Endothelial cell (in vitro differentiated cells): ENCODE measurements around the gene ATP10A. TPM values are rescaled to one million over a fixed set of nuclear protein-coding genes. Genes with fewer than 3 reads are reported as not detected.

Experiments
- DNase-seq: peaks from one replicate; pipeline ENCODE4 v3.0.0; 2021; ENCODE audit warnings: low spot score
- H3K27ac Mint-ChIP-seq: one replicate; pipeline ENCODE4 v1.8.0; 2021; ENCODE audit warnings: mixed read lengths, inconsistent platforms; ENCODE audit not compliant: unreplicated experiment
- H3K27me3 Mint-ChIP-seq: one replicate; pipeline ENCODE4 v1.8.0; 2021; ENCODE audit warnings: mild to moderate bottlenecking, moderate library complexity, mixed read lengths, inconsistent platforms; ENCODE audit not compliant: unreplicated experiment
- H3K36me3 Mint-ChIP-seq: one replicate; pipeline ENCODE4 v1.8.0; 2021; ENCODE audit warnings: mild to moderate bottlenecking, low read depth, mixed read lengths, inconsistent platforms; ENCODE audit not compliant: unreplicated experiment
- H3K4me1 Mint-ChIP-seq: one replicate; pipeline ENCODE4 v1.8.0; 2021; ENCODE audit warnings: mild to moderate bottlenecking, mixed read lengths, inconsistent platforms; ENCODE audit not compliant: unreplicated experiment
- H3K4me3 Mint-ChIP-seq: one replicate; pipeline ENCODE4 v1.8.0; 2021; ENCODE audit warnings: mild to moderate bottlenecking, mixed read lengths, inconsistent platforms; ENCODE audit not compliant: unreplicated experiment
- H3K9me3 Mint-ChIP-seq: one replicate; pipeline ENCODE4 v1.8.0; 2021; ENCODE audit warnings: mixed read lengths, inconsistent platforms; ENCODE audit not compliant: unreplicated experiment
- CTCF ChIP-seq: fragments of 200-600 bp; sonication (generic); IDR thresholded peaks from one replicate; pipeline ENCODE4 v1.5.0; 2021; ENCODE audit warnings: antibody characterized with exemption; ENCODE audit not compliant: unreplicated experiment
- total RNA-seq: library from RNA; stranded (reverse); fragmentation: NEBNext Ultra II Directional; extraction: Animal tissue kit (Norgen Biotek cat#: 25700); gene quantifications from one replicate; pipeline ENCODE4 v1.2.1, GENCODE V29; 2021; ENCODE audit not compliant: unreplicated experiment

Gene ATP10A
- total RNA-seq, 1 donor from 2014 or later, result 0.13 TPM

- no peak for DNase-seq
- Mint-ChIP-seq H3K9me3 (no peaks in the 10 kb centered on the region), H3K27ac (no peak overlapping the region), H3K4me1 (peaks cover 18% of the 10 kb centered on the region), H3K4me3 (no peak overlapping the region), H3K36me3 (no peaks in the 10 kb centered on the region), H3K27me3 (peaks cover 5% of the 10 kb centered on the region)
- TF ChIP-seq CTCF, result no peak
Measured at GRCh38 chr15:25807063-25807462, 56.1 kb downstream of the ATP10A start.

GRCh38 chr15:25805031-25805430 is 58.1 kb downstream of the ATP10A start:
- H3K4me1 Mint-ChIP-seq, result peaks cover 5% of the 10 kb centered on the region
- peaks cover 3% of the 10 kb centered on the region for H3K27me3 Mint-ChIP-seq
- H3K4me3 Mint-ChIP-seq, result no peak overlapping the region
- H3K36me3 Mint-ChIP-seq, result no peaks in the 10 kb centered on the region
- H3K9me3 Mint-ChIP-seq, result no peaks in the 10 kb centered on the region
- no peak overlapping the region for H3K27ac Mint-ChIP-seq
- no peak for TF ChIP-seq CTCF
- DNase-seq, result no peak

GRCh38 chr15:25804451-25804850 is 58.7 kb downstream of the ATP10A start:
- no peaks in the 10 kb centered on the region for H3K36me3 Mint-ChIP-seq

GRCh38 chr15:25803541-25803940 is 59.6 kb downstream of the ATP10A start:
- H3K4me1 Mint-ChIP-seq, result peaks cover 9% of the 10 kb centered on the region
- H3K4me3 Mint-ChIP-seq, result no peak overlapping the region
- no peak for TF ChIP-seq CTCF
- no peak overlapping the region for H3K27ac Mint-ChIP-seq
- H3K36me3 Mint-ChIP-seq, result no peaks in the 10 kb centered on the region
- H3K27me3 Mint-ChIP-seq, result peaks cover 6% of the 10 kb centered on the region
- DNase-seq, result no peak
- H3K9me3 Mint-ChIP-seq, result no peaks in the 10 kb centered on the region

More at GRCh38 chr15:25804451-25804850, 58.7 kb downstream of the ATP10A start:
- no peak overlapping the region for H3K27ac Mint-ChIP-seq
- no peak for TF ChIP-seq CTCF
- peaks cover 6% of the 10 kb centered on the region for H3K27me3 Mint-ChIP-seq
- no peak for DNase-seq
- no peaks in the 10 kb centered on the region for H3K9me3 Mint-ChIP-seq
- H3K4me1 Mint-ChIP-seq, result peaks cover 7% of the 10 kb centered on the region
- H3K4me3 Mint-ChIP-seq, result no peak overlapping the region

- Mint-ChIP-seq H3K9me3 (no peaks in the 10 kb centered on the region), H3K4me3 (no peak overlapping the region), H3K36me3 (no peaks in the 10 kb centered on the region), H3K4me1 (peaks cover 9% of the 10 kb centered on the region), H3K27me3 (peaks cover 6% of the 10 kb centered on the region), H3K27ac (no peak overlapping the region)
- no peak for TF ChIP-seq CTCF
- no peak for DNase-seq
Measured at GRCh38 chr15:25803036-25803435, 60.1 kb downstream of the ATP10A start.
